ENCODE results near the gene PSMD5.

Gene PSMD5

DNA sequence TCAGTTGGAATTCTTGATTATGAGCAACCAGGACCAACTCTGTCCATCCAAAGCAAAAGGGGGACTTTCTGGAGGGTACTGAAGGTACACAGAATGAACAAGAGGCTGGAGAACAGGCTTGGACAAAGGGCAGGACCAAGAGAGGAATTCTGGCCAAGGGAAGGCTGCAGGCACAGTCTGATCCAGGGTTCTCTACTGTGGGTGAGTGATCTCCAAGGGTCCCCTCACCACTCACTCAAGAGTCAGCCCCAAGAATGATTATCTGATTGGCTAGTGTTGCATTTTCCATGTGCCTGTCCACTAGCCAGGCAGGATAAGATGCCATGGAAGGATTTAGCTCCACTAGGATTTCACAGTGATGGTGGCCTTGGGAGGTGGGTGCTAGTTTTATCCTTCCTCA, 45.9 kb upstream of the PSMD5 start:
- ChIA-PET CTCF (interaction anchor here (0.7 kb wide), 1 partner anchor 95 kb away, joined by 3 read pairs; no protein-coding TSS in a partner anchor), POLR2A (ENCODE audit: low non-redundant PET) (no interaction called here)
- DNase-seq (ENCODE audit: low spot score): no peak
- H3K27ac ChIP-seq: no peak overlapping the region
- TF ChIP-seq, protein P1, sequence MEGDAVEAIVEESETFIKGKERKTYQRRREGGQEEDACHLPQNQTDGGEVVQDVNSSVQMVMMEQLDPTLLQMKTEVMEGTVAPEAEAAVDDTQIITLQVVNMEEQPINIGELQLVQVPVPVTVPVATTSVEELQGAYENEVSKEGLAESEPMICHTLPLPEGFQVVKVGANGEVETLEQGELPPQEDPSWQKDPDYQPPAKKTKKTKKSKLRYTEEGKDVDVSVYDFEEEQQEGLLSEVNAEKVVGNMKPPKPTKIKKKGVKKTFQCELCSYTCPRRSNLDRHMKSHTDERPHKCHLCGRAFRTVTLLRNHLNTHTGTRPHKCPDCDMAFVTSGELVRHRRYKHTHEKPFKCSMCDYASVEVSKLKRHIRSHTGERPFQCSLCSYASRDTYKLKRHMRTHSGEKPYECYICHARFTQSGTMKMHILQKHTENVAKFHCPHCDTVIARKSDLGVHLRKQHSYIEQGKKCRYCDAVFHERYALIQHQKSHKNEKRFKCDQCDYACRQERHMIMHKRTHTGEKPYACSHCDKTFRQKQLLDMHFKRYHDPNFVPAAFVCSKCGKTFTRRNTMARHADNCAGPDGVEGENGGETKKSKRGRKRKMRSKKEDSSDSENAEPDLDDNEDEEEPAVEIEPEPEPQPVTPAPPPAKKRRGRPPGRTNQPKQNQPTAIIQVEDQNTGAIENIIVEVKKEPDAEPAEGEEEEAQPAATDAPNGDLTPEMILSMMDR (conservative IDR thresholded peaks at IDR 0.05; ENCODE audit: low read depth): no peak

DNA sequence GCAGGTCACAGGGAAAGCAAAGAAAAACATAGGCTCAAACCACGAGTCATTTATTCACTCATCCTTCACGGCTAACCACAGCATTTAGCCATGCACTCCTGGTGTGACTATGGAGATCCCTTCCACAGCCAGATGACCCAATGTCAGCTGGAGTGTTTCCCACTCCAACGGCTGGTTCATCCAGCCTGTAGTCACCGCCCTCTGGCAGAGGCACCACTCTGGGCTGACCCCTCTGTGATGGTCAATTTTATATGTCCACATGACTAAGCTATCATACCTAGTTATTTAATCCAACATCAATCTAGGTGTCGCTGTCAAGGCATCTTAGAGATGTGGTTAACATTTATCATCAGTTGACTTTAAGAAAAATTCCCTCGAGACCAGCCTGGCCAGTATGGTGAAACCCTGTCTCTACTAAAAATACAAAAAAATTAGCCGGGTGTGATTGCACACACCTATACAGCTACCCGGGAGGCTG, 43.8 kb upstream of the PSMD5 start:
- CTCF ChIA-PET: interaction anchor here (1.3 kb wide), 1 partner anchor 130 kb away, joined by 8 read pairs; no protein-coding TSS in a partner anchor
- TF ChIP-seq, protein P1 (conservative IDR thresholded peaks at IDR 0.05; ENCODE audit: low read depth): no peak
- POLR2A ChIA-PET (ENCODE audit: low non-redundant PET): no interaction called here
- no peak for DNase-seq (ENCODE audit: low spot score)
- no peak overlapping the region for H3K27ac ChIP-seq

DNA sequence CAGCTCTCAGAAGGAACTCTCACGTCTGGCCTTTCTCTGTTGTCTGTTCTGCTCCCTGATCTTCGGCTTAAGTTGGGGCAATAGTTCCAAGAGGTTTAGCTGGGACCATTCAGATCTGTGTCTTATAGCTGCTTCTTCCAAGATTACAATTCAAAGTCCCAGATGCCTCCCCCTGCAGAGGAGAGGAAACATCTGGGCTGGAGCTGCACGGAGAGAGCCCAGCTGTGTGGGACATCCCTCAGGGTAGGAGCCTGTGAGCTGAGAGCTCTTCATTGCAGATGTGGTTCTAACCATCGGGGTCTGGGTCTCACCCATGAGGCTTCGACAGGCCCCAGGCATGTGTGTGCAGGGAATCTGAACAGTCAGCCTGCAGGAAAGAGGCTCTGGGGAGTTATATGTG, 43.2 kb upstream of the PSMD5 start:
- no peak for DNase-seq (ENCODE audit: low spot score)
- TF ChIP-seq, protein P1 (conservative IDR thresholded peaks at IDR 0.05; ENCODE audit: low read depth): no peak
- no peak overlapping the region for H3K27ac ChIP-seq
- POLR2A ChIA-PET (ENCODE audit: low non-redundant PET): no interaction called here
- CTCF ChIA-PET: interaction anchor here (0.5 to 1.3 kb wide), 2 partner anchors 130 to 176 kb away, joined by 3 to 8 read pairs; no protein-coding TSS in a partner anchor

DNA sequence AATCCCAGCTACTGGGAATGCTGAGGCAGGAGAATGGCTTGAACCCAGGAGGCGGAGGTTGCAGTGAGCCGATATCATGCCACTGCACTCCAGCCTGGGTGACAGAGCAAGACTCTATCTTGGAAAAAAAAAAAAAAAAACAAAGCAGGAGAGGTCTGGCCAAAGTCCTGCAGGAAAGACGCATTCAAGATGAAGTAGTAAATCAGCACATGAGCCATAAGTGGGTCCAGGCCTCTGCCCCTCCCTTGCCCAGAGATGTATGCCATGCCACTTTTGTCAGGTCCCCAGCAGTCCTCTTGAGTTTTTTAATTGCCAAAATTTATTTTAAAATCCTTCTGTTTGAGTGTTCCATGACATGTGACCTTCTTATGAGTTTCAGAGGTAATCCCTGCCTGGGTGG, 42.7 kb upstream of the PSMD5 start:
- TF ChIP-seq, protein P1 (conservative IDR thresholded peaks at IDR 0.05; ENCODE audit: low read depth): no peak
- POLR2A ChIA-PET (ENCODE audit: low non-redundant PET): no interaction called here

DNA sequence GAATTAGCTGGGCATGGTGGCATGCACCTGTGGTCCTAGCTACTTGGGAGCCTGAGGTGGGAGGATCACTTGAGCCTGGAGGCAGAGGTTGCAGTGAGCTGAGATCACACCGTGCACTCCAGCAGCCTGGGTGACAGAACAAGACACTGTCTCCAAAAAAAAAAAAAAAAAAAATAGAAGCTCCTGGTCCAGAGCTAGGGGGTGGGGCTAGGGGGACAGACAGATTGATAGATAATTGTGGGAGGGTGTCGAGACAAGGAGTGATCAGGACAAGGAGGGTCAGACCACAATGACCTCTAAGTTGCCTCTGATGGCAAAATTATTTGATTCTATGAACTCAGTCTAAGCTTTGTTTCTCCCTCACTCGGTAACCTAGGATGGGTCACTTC, 40.9 kb upstream of the PSMD5 start:
- no peak for DNase-seq (ENCODE audit: low spot score)
- POLR2A ChIA-PET (ENCODE audit: low non-redundant PET): interaction anchor here (0.8 kb wide), 1 partner anchor 11 kb away, joined by 4 read pairs; no protein-coding TSS in a partner anchor
- CTCF ChIA-PET: no interaction called here
- no peak overlapping the region for H3K27ac ChIP-seq
- TF ChIP-seq, protein P1 (conservative IDR thresholded peaks at IDR 0.05; ENCODE audit: low read depth): no peak

More for the DNA sequence above, 42.7 kb upstream of the PSMD5 start:
- no peak for DNase-seq (ENCODE audit: low spot score)
- H3K27ac ChIP-seq: no peak overlapping the region
- CTCF ChIA-PET: interaction anchor here (0.5 to 1.3 kb wide), 2 partner anchors 129 to 177 kb away, joined by 3 to 8 read pairs; no protein-coding TSS in a partner anchor

DNA sequence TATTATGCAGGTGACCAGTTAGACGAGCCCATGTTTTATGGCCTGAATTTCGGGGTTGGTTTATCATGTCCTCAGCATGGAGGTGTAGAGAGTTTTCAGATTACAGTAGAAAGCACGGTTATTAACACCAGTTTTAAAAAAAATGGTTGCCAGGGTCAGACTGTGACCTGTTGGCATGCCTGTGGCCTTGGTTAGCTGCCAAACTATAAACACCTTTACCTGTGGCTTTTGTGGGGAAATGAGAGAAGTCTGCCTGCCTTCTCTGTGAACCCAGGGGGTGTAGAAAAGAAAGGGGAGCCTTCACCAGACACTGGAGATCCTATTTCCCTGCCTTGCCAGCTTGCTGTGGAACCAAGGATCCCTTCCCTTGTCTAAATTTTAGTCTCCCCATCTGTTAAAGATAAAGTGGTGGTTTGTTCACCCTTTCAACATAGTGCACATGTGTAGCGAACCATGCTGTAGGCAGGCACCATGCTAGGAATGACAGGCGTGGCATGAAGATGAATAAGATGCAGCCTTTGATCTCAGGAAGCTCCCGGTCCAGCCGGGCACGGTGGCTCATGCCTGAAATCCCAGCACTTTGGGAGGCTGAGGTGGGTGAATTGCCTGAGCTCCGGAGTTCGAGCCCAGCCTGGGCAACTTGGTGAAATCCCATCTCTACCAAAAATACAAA, 40.3 kb upstream of the PSMD5 start:
- ChIA-PET CTCF (interaction anchor here (1.3 kb wide), 1 partner anchor 177 kb away, joined by 3 read pairs; no protein-coding TSS in a partner anchor), POLR2A (ENCODE audit: low non-redundant PET) (interaction anchor here (0.8 kb wide), 1 partner anchor 10 kb away, joined by 4 read pairs; no protein-coding TSS in a partner anchor)
- no peak overlapping the region for H3K27ac ChIP-seq
- TF ChIP-seq, protein P1 (conservative IDR thresholded peaks at IDR 0.05; ENCODE audit: low read depth): no peak
- DNase-seq (ENCODE audit: low spot score): no peak
